OCI-LY1 (cell line): ENCODE results near the gene UBE2C.
A peak's percentile ranks its signal among the peaks of the same experiment; 100 is the strongest.

Experiments
- H2AFZ ChIP-seq: fragments of 200-600 bp; sonication (generic), shearing (Covaris generic); 2 replicates; pipeline ENCODE4 v1.6.0; 2014; ENCODE audit warnings: antibody characterized with exemption, mild to moderate bottlenecking, low read length
- H3F3A ChIP-seq: fragments of 200-600 bp; sonication (generic), shearing (Covaris generic); 2 replicates; pipeline ENCODE4 v1.6.0; 2014; ENCODE audit warnings: mild to moderate bottlenecking, antibody characterized with exemption, low read length, moderate library complexity; ENCODE audit not compliant: insufficient read depth
- H3K27ac ChIP-seq: fragments of 200-600 bp; sonication (generic); 2 replicates; pipeline ENCODE4 v1.5.1; 2014; ENCODE audit warnings: low read length, mixed run types, mild to moderate bottlenecking, low read depth; ENCODE audit not compliant: poor library complexity, severe bottlenecking
- H3K27me3 ChIP-seq: fragments of 200-600 bp; sonication (generic); 2 replicates; pipeline ENCODE4 v1.6.0; 2014; ENCODE audit warnings: antibody characterized with exemption, mild to moderate bottlenecking, low read length, moderate library complexity; ENCODE audit not compliant: insufficient read depth
- H3K36me3 ChIP-seq: fragments of 200-600 bp; sonication (generic); 2 replicates; pipeline ENCODE4 v1.6.1; 2014; ENCODE audit warnings: mild to moderate bottlenecking, antibody characterized with exemption, low read length, moderate library complexity, mixed read lengths; ENCODE audit not compliant: insufficient read depth
- H3K4me1 ChIP-seq: fragments of 200-600 bp; sonication (generic); 2 replicates; pipeline ENCODE4 v1.5.1; 2014; ENCODE audit warnings: mild to moderate bottlenecking, low read length, moderate library complexity; ENCODE audit not compliant: insufficient read depth, severe bottlenecking
- H3K4me2 ChIP-seq: fragments of 200-600 bp; sonication (generic), shearing (Covaris generic); 2 replicates; pipeline ENCODE4 v1.6.1; 2014; ENCODE audit warnings: low read length
- H3K4me3 ChIP-seq: fragments of 200-600 bp; sonication (generic); 2 replicates; pipeline ENCODE4 v1.5.1; 2014; ENCODE audit warnings: low read length, low read depth, mild to moderate bottlenecking, mixed read lengths; ENCODE audit not compliant: poor library complexity, severe bottlenecking
- H3K79me2 ChIP-seq: fragments of 200-600 bp; shearing (Covaris generic); 2 replicates; pipeline ENCODE4 v1.6.1; 2016; ENCODE audit warnings: mixed run types, low read length, mixed read lengths; ENCODE audit not compliant: insufficient read depth
- H3K9ac ChIP-seq: fragments of 200-600 bp; sonication (generic), shearing (Covaris generic); 2 replicates; pipeline ENCODE4 v1.6.1; 2014; ENCODE audit warnings: mild to moderate bottlenecking, low read length, mixed read lengths
- H3K9me2 ChIP-seq: fragments of 200-600 bp; sonication (generic), shearing (Covaris generic); 2 replicates; pipeline ENCODE4 v1.6.1; 2014; ENCODE audit warnings: low read depth, mild to moderate bottlenecking, low read length, mixed read lengths
- H3K9me3 ChIP-seq: fragments of 200-600 bp; shearing (Covaris generic); 2 replicates; pipeline ENCODE4 v1.6.1; 2014; ENCODE audit warnings: low read length, mixed read lengths
- H4K20me1 ChIP-seq: fragments of 200-600 bp; sonication (generic), shearing (Covaris generic); 2 replicates; pipeline ENCODE4 v1.6.0; 2016; ENCODE audit warnings: mild to moderate bottlenecking, low read length; ENCODE audit not compliant: insufficient read depth
- CTCF ChIP-seq: fragments of 200-600 bp; sonication (generic), shearing (Covaris generic); IDR thresholded peaks from 2 replicates; pipeline ENCODE4 v1.5.1; 2017; ENCODE audit warnings: mild to moderate bottlenecking, antibody characterized with exemption, low read length, moderate library complexity, mixed read lengths
- EZH2 ChIP-seq: fragments of 200-600 bp; sonication (generic), shearing (Covaris generic); IDR thresholded peaks from 2 replicates; pipeline ENCODE4 v1.8.0; 2017; ENCODE audit warnings: borderline replicate concordance, mixed run types, mild to moderate bottlenecking, antibody characterized with exemption, low read length, moderate library complexity, mixed read lengths

Gene UBE2C

GRCh38 chr20:45857114-45857881 is 44.9 kb downstream of the UBE2C start, which contains the start of the genes ACOT8 and ZSWIM3:
TSS of gene ACOT8 (minus strand) at chr20:45857392. CDS start at chr20:45857315, 77 bp downstream.
TSS of gene ZSWIM3 (plus strand) at chr20:45857614. CDS start at chr20:45857826, 212 bp downstream.
- H4K20me1 ChIP-seq, result no peaks in the 10 kb centered on the region
- H3K27ac ChIP-seq, result peak within 1 kb of the TSS; percentile 77
- H3K9me2 ChIP-seq, result no peaks in the 10 kb centered on the region
- peak within 1 kb of the TSS; percentile 83 for H3K9ac ChIP-seq
- peak within 1 kb of the TSS; percentile 85 for H3K4me2 ChIP-seq
- H3K27me3 ChIP-seq, result no peaks in the 10 kb centered on the region
- H3K79me2 ChIP-seq, result peaks cover 7% of the 10 kb centered on the region; the same call in 1 of the 2 replicates
- no peak within 1 kb of the TSS for H2AFZ ChIP-seq
- H3K4me1 ChIP-seq, result peaks cover 41% of the 10 kb centered on the region
- H3K4me3 ChIP-seq, result peak within 1 kb of the TSS; percentile 84
- no peaks in the 10 kb centered on the region for H3F3A ChIP-seq
- TF ChIP-seq EZH2 (no peak), CTCF (no peak)
- H3K36me3 ChIP-seq, result peaks cover 8% of the 10 kb centered on the region; the same call in 1 of the 2 replicates
- H3K9me3 ChIP-seq, result no peaks in the 10 kb centered on the region

DNA sequence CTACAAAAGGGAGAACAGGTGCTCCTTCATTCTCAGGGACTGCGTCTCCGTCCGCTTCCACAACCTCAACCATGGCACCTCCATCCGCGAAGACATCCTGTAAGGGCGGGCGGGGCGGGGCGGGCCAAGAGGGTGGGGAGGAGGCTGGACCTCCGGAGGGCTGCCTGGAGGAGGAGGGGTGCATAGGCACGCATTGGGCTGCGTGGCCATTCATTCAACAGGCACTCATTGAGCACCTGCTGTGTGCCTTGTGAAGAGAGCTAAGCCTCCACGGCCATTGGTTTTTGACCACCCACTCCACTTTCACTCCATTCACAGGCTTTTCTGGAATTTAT is 45.4 kb downstream of the UBE2C start:
- Histone ChIP-seq H2AFZ (no peak overlapping the region), H3K9me3 (no peaks in the 10 kb centered on the region), H3F3A (no peaks in the 10 kb centered on the region), H3K4me1 (peaks cover 41% of the 10 kb centered on the region), H3K9me2 (no peaks in the 10 kb centered on the region), H3K4me3 (peak overlapping the region; percentile 84), H3K4me2 (peak overlapping the region; percentile 79), H4K20me1 (no peaks in the 10 kb centered on the region), H3K9ac (peak overlapping the region; percentile 73), H3K79me2 (peaks cover 7% of the 10 kb centered on the region; the same call in 1 of the 2 replicates), H3K27me3 (no peaks in the 10 kb centered on the region), H3K27ac (peak overlapping the region; percentile 77), H3K36me3 (peaks cover 8% of the 10 kb centered on the region; the same call in 1 of the 2 replicates)
- no peak for TF ChIP-seq CTCF
- no peak for TF ChIP-seq EZH2

- no peak overlapping the region for H3K27ac ChIP-seq
- no peaks in the 10 kb centered on the region for H3K36me3 ChIP-seq
- H3K9me2 ChIP-seq, result no peaks in the 10 kb centered on the region
- peaks cover 41% of the 10 kb centered on the region for H3K4me1 ChIP-seq
- H4K20me1 ChIP-seq, result no peaks in the 10 kb centered on the region
- H3K4me2 ChIP-seq, result no peak overlapping the region
- peaks cover 7% of the 10 kb centered on the region; the same call in 1 of the 2 replicates for H3K79me2 ChIP-seq
- H2AFZ ChIP-seq, result no peak overlapping the region
- H3K9ac ChIP-seq, result no peak overlapping the region
- no peak for TF ChIP-seq CTCF
- no peak for TF ChIP-seq EZH2
- H3K27me3 ChIP-seq, result no peaks in the 10 kb centered on the region
- H3K4me3 ChIP-seq, result no peak overlapping the region
- no peaks in the 10 kb centered on the region for H3K9me3 ChIP-seq
- no peaks in the 10 kb centered on the region for H3F3A ChIP-seq
Observed at GRCh38 chr20:45859916-45860315, 47.5 kb downstream of the UBE2C start.
